GM12891 (cell line): Measurements from ENCODE around the gene CZIB.
"Not testable (repeated sequence)": the region's sequence is repeated elsewhere in the genome, so short reads cannot be mapped to it uniquely, and the experiment has no call there.

Source experiments
- DNase-seq: peaks from one replicate; pipeline ENCODE4 v3.0.0; 2011; ENCODE audit warnings: low spot score; ENCODE audit not compliant: insufficient read length
- FAIRE-seq: peaks from 2 replicates; lab custom pipeline; 2011; peaks lifted over from hg19 to GRCh38; lab: Jason Lieb, UNC
- PAX5 ChIP-seq: IDR thresholded peaks from 2 replicates; pipeline ENCODE4 v1.6.1; 2011; ENCODE audit warnings: low read length, moderate library complexity, mild to moderate bottlenecking; ENCODE audit not compliant: insufficient read depth, severe bottlenecking
- POLR2A ChIP-seq: IDR thresholded peaks from 2 replicates; pipeline ENCODE4 v1.6.1; 2011; ENCODE audit warnings: low read depth, low read length, control low read depth
- POLR2AphosphoS5 ChIP-seq: IDR thresholded peaks from 2 replicates; pipeline ENCODE4 v1.6.1; 2011; ENCODE audit warnings: low read depth, low read length, control low read depth
- POU2F2 ChIP-seq: IDR thresholded peaks from 2 replicates; pipeline ENCODE4 v1.6.1; 2011; ENCODE audit warnings: low read depth, mild to moderate bottlenecking, control low read depth, low read length, moderate library complexity
- SPI1 ChIP-seq: IDR thresholded peaks from 2 replicates; pipeline ENCODE4 v1.6.1; 2011; ENCODE audit warnings: low read depth, low read length, control low read depth
- TAF1 ChIP-seq: IDR thresholded peaks from 2 replicates; pipeline ENCODE4 v1.6.1; 2011; ENCODE audit warnings: low read depth, low read length, control low read depth

The CZIB gene

GRCh38 chr1:53207726-53208125 lies 12.7 kb downstream of the CZIB start:
- DNase-seq (no peak), FAIRE-seq (no peak)
- TF ChIP-seq POLR2AphosphoS5 (no peak), POU2F2 (no peak), PAX5 (no peak), SPI1 (no peak), TAF1 (no peak), POLR2A (no peak)

- no peak for TF ChIP-seq TAF1
- no peak for TF ChIP-seq POLR2AphosphoS5
- TF ChIP-seq POLR2A, result no peak
- no peak for TF ChIP-seq POU2F2
- TF ChIP-seq PAX5, result no peak
- TF ChIP-seq SPI1, result no peak
- FAIRE-seq, result no peak
- no peak for DNase-seq
Observed at GRCh38 chr1:53206735-53207379, 13.6 kb downstream of the CZIB start.

- FAIRE-seq, result not testable (repeated sequence)
Observed at GRCh38 chr1:53206083-53206685, 14.2 kb downstream of the CZIB start.

GRCh38 chr1:53205496-53205895 lies 14.9 kb downstream of the CZIB start:
- FAIRE-seq, DNase-seq: not testable (repeated sequence)

More at GRCh38 chr1:53206083-53206685, 14.2 kb downstream of the CZIB start:
- not testable (repeated sequence) for DNase-seq

- TF ChIP-seq SPI1, result no peak
- TF ChIP-seq TAF1, result no peak
- no peak for TF ChIP-seq POLR2AphosphoS5
- no peak for TF ChIP-seq POU2F2
- no peak for TF ChIP-seq POLR2A
- TF ChIP-seq PAX5, result no peak
- no peak for DNase-seq
- no peak for FAIRE-seq
Observed at GRCh38 chr1:53203466-53203865, 17.0 kb downstream of the CZIB start.

GRCh38 chr1:53198241-53198651 lies 22.2 kb downstream of the CZIB start:
- DNase-seq, result no peak
- TF ChIP-seq POU2F2 (no peak), POLR2AphosphoS5 (no peak), PAX5 (no peak)
- no peak for FAIRE-seq

GRCh38 chr1:53197291-53198200 lies 22.9 kb downstream of the CZIB start:
- no peak for TF ChIP-seq POU2F2
- TF ChIP-seq POLR2A, result no peak
- no peak for TF ChIP-seq SPI1
- TF ChIP-seq POLR2AphosphoS5, result no peak
- no peak for TF ChIP-seq TAF1
- no peak for TF ChIP-seq PAX5
- FAIRE-seq (no peak), DNase-seq (no peak)

GRCh38 chr1:53196485-53197290 lies 23.7 kb downstream of the CZIB start, which contains the start of gene CPT2:
TSS of gene CPT2 (plus strand) at chr1:53196824. CDS start at chr1:53196944, 120 bp downstream.
- DNase-seq, result peak; percentile 96
- TF ChIP-seq SPI1 (peak; percentile 14; the same call in 1 of the 2 replicates), PAX5 (no peak), TAF1 (peak; percentile 81), POLR2AphosphoS5 (peak; percentile 92), POU2F2 (no peak), POLR2A (peak; percentile 88)
- FAIRE-seq, result peak; percentile 90

- no peak for DNase-seq
- TF ChIP-seq SPI1 (no peak), PAX5 (no peak), POU2F2 (no peak), TAF1 (no peak), POLR2A (no peak), POLR2AphosphoS5 (no peak)
- peak; percentile 23 for FAIRE-seq
Observed at GRCh38 chr1:53196017-53196484, 24.4 kb downstream of the CZIB start.
